Hepatocyte (in vitro differentiated cells): ENCODE measurements around the gene DUSP14.

Source experiments
- CTCF ChIP-seq: fragments of 200-600 bp; sonication (generic); IDR thresholded peaks from 2 replicates; pipeline ENCODE4 v1.5.1; 2016; ENCODE audit warnings: antibody characterized with exemption, mild to moderate bottlenecking; ENCODE audit not compliant: poor library complexity
- EZH2 ChIP-seq: fragments of 200-600 bp; sonication (generic); IDR thresholded peaks from 2 replicates; pipeline ENCODE4 v1.6.1; 2016; ENCODE audit warnings: antibody characterized with exemption, mild to moderate bottlenecking, borderline replicate concordance
- EZH2phosphoT487 ChIP-seq: fragments of 200-600 bp; sonication (generic); IDR thresholded peaks from one replicate; pipeline ENCODE4 v1.6.1; 2018; ENCODE audit warnings: antibody characterized with exemption, mild to moderate bottlenecking, low read depth, moderate library complexity; ENCODE audit not compliant: unreplicated experiment, severe bottlenecking

- TF ChIP-seq CTCF, result no peak
- TF ChIP-seq EZH2, result no peak
- no peak for TF ChIP-seq EZH2phosphoT487
Observed at GRCh38 chr17:37551788-37552187, 62.1 kb downstream of the DUSP14 start.
